HFF-Myc (cell line): ENCODE measurements around the gene COG7.

ENCODE experiments used
- DNase-seq: peaks from one replicate; pipeline ENCODE4 v3.0.0-alpha.2; 2011; ENCODE audit warnings: low read depth; ENCODE audit errors: extremely low read depth
- H3K4me3 ChIP-seq: replicated peaks from 2 replicates; pipeline ENCODE4 v1.5.1; 2011; ENCODE audit warnings: low read depth, mild to moderate bottlenecking, control low read depth, low read length
- TF ChIP-seq, protein P1 (sequence below): IDR thresholded peaks from 2 replicates; pipeline ENCODE4 v1.5.1; 2012; ENCODE audit warnings: mild to moderate bottlenecking, low read depth, low read length, control low read depth; ENCODE audit errors: missing control alignments

The COG7 gene

GRCh38 chr16:23343643-23344612, 109.1 kb downstream of the COG7 start:
- H3K4me3 ChIP-seq, result no peak overlapping the region
- TF ChIP-seq, protein P1, sequence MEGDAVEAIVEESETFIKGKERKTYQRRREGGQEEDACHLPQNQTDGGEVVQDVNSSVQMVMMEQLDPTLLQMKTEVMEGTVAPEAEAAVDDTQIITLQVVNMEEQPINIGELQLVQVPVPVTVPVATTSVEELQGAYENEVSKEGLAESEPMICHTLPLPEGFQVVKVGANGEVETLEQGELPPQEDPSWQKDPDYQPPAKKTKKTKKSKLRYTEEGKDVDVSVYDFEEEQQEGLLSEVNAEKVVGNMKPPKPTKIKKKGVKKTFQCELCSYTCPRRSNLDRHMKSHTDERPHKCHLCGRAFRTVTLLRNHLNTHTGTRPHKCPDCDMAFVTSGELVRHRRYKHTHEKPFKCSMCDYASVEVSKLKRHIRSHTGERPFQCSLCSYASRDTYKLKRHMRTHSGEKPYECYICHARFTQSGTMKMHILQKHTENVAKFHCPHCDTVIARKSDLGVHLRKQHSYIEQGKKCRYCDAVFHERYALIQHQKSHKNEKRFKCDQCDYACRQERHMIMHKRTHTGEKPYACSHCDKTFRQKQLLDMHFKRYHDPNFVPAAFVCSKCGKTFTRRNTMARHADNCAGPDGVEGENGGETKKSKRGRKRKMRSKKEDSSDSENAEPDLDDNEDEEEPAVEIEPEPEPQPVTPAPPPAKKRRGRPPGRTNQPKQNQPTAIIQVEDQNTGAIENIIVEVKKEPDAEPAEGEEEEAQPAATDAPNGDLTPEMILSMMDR, result no peak
- DNase-seq, result no peak

DNA sequence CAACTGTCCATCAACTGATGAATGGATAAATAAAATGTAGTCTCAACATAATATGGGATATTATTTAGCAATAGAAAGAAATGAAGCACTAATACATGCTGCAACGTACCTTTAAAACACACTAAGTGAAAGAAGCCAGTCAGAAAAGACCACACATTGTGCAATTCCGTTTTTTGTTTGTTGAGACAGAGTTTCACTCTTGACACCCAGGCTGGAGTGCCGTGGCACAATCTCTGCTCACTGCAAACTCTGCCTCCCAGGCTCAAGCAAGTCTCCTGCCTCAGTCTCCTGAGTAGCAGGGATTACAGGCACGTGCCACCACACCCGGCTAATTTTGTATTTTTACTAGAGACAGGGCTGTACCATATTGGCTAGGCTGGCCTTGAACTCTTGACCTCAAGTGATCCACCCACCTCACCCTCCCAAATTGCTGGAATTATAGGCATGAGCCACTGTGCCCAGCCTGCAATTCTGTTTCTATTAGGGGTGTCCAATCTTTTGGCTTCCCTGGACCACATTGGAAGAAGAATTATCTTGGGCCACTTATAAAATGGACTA, 110.8 kb downstream of the COG7 start:
- no peak overlapping the region for H3K4me3 ChIP-seq
- no peak for DNase-seq
- TF ChIP-seq, protein P1, result no peak

DNA sequence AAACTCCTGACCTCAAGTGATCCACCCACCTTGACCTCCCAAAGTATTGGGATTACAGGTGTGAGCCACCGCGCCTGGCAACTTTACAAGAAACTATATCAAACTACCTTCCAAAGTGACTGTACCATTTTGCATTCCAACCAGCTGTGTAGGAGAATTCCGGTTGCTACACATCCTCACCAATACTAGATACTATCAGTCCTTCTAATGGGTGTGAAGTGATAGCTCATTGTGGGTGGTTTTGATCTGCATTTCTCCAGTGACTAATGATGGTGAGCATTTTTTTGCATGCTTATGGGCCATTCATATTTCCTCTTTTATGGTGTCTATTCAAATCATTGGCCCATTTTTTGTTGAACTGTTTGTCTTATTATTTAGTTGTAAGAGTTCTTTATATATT, 113.2 kb downstream of the COG7 start:
- DNase-seq, result no peak
- TF ChIP-seq, protein P1, result no peak
- no peak overlapping the region for H3K4me3 ChIP-seq
